WTC11 (cell line): ENCODE data around the gene VILL. TPM values are rescaled to one million over a fixed set of nuclear protein-coding genes. Genes with fewer than 3 reads are reported as not detected.

Experiments used
- ATAC-seq: fragments of 200-7000 bp; cut with Tn5 transposase; 2 replicates; pipeline ENCODE4 v1.10.0; 2021; ENCODE audit warnings: mild to moderate bottlenecking, moderate library complexity
- CTCF ChIA-PET: fragments of 300-600 bp; sonication (Branson Sonifier 250); formaldehyde crosslinking; loops from one replicate; lab custom pipeline; 2021; ENCODE audit warnings: antibody characterized with exemption; lab: Charles Lee
- POLR2A ChIA-PET: fragments of 350-600 bp; sonication (Branson Sonifier 250); formaldehyde crosslinking; loops from one replicate; lab custom pipeline; 2021; ENCODE audit warnings: antibody characterized with exemption; lab: Charles Lee
- DNase-seq: peaks from one replicate; pipeline ENCODE4 v3.0.0; 2021; ENCODE audit warnings: low spot score
- H3K27ac Mint-ChIP-seq: 2 replicates; pipeline ENCODE4 v1.8.0; 2021; ENCODE audit warnings: mixed read lengths
- H3K27me3 Mint-ChIP-seq: 2 replicates; pipeline ENCODE4 v1.8.0; 2021; ENCODE audit warnings: low read depth, mild to moderate bottlenecking, moderate library complexity, mixed read lengths
- H3K36me3 Mint-ChIP-seq: 2 replicates; pipeline ENCODE4 v1.8.0; 2021; ENCODE audit warnings: mixed read lengths
- H3K4me1 Mint-ChIP-seq: 2 replicates; pipeline ENCODE4 v1.8.0; 2022; ENCODE audit warnings: mixed read lengths
- H3K4me3 Mint-ChIP-seq: 2 replicates; pipeline ENCODE4 v1.8.0; 2021; ENCODE audit warnings: mild to moderate bottlenecking, moderate library complexity, mixed read lengths
- H3K9me3 Mint-ChIP-seq: 2 replicates; pipeline ENCODE4 v1.8.0; 2021; ENCODE audit warnings: mixed read lengths
- CBFB ChIP-seq: sonication (generic); formaldehyde crosslinking; IDR thresholded peaks from 2 replicates; pipeline ENCODE4 v1.8.1; 2022; ENCODE audit warnings: mild to moderate bottlenecking, low read depth, missing genetic modification reagents
- CREB1 ChIP-seq: sonication (generic); formaldehyde crosslinking; IDR thresholded peaks from 2 replicates; pipeline ENCODE4 v1.8.0; 2023; ENCODE audit warnings: mild to moderate bottlenecking, missing genetic modification reagents
- ELF4 ChIP-seq: sonication (generic); formaldehyde crosslinking; IDR thresholded peaks from 2 replicates; pipeline ENCODE4 v1.8.1; 2022; ENCODE audit warnings: low read depth, mild to moderate bottlenecking, moderate library complexity, missing genetic modification reagents
- FOXK1 ChIP-seq: sonication (generic); formaldehyde crosslinking; IDR thresholded peaks from 2 replicates; pipeline ENCODE4 v1.8.0; 2022; ENCODE audit warnings: mild to moderate bottlenecking, moderate library complexity, missing genetic modification reagents
- FOXP1 ChIP-seq: sonication (generic); formaldehyde crosslinking; IDR thresholded peaks from 2 replicates; pipeline ENCODE4 v1.8.0; 2022; ENCODE audit warnings: missing genetic modification reagents, mild to moderate bottlenecking, moderate library complexity, borderline replicate concordance
- GRHL2 ChIP-seq: fragments of 250-450 bp; sonication (Bioruptor Pico); IDR thresholded peaks from 2 replicates; pipeline ENCODE4 v1.8.0; 2022; ENCODE audit warnings: mild to moderate bottlenecking, moderate library complexity; ENCODE audit not compliant: insufficient replicate concordance, severe bottlenecking
- HMGA2 ChIP-seq: fragments of 250-450 bp; sonication (Bioruptor Pico); IDR thresholded peaks from 2 replicates; pipeline ENCODE4 v1.4.0; 2021; ENCODE audit warnings: mild to moderate bottlenecking, moderate library complexity
- IRF2 ChIP-seq: sonication (generic); formaldehyde crosslinking; IDR thresholded peaks from 2 replicates; pipeline ENCODE4 v1.8.0; 2022; ENCODE audit warnings: low read depth, missing genetic modification reagents, borderline replicate concordance
- JUN ChIP-seq: sonication (generic); formaldehyde crosslinking; IDR thresholded peaks from 2 replicates; pipeline ENCODE4 v1.8.0; 2023; ENCODE audit warnings: mild to moderate bottlenecking, missing genetic modification reagents
- OVOL2 ChIP-seq: fragments of 250-450 bp; sonication (Bioruptor Pico); IDR thresholded peaks from 2 replicates; pipeline ENCODE4 v1.9.0; 2021; ENCODE audit warnings: mild to moderate bottlenecking, borderline replicate concordance
- RORB ChIP-seq: fragments of 250-450 bp; sonication (Bioruptor Pico); IDR thresholded peaks from 2 replicates; pipeline ENCODE4 v1.9.0; 2021; ENCODE audit warnings: mild to moderate bottlenecking
- SP1 ChIP-seq: sonication (generic); formaldehyde crosslinking; conservative IDR thresholded peaks from 2 replicates; pipeline ENCODE4 v1.8.1; 2022; ENCODE audit warnings: missing genetic modification reagents
- ZNF263 ChIP-seq: sonication (generic); formaldehyde crosslinking; IDR thresholded peaks from 2 replicates; pipeline ENCODE4 v1.8.1; 2022; ENCODE audit warnings: low read depth, mild to moderate bottlenecking, moderate library complexity, missing genetic modification reagents
- ZNF317 ChIP-seq: sonication (generic); formaldehyde crosslinking; IDR thresholded peaks from 2 replicates; pipeline ENCODE4 v1.8.1; 2023; ENCODE audit warnings: low read depth, mild to moderate bottlenecking, moderate library complexity, missing genetic modification reagents, borderline replicate concordance
- ZNF423 ChIP-seq: fragments of 250-450 bp; sonication (Bioruptor Pico); IDR thresholded peaks from 2 replicates; pipeline ENCODE4 v2.1.2; 2022; ENCODE audit warnings: mild to moderate bottlenecking, moderate library complexity
- total RNA-seq: library from RNA; stranded (reverse); gene quantifications from 3 replicates; pipeline ENCODE4 v1.2.3, GENCODE V29; 2021
- TF ChIP-seq, protein P1 (sequence below): sonication (generic); formaldehyde crosslinking; IDR thresholded peaks from 2 replicates; pipeline ENCODE4 v1.8.0; 2022; ENCODE audit warnings: missing genetic modification reagents
- TF ChIP-seq, protein P2 (sequence below): sonication (generic); formaldehyde crosslinking; IDR thresholded peaks from 2 replicates; pipeline ENCODE4 v1.8.0; 2023; ENCODE audit warnings: missing genetic modification reagents
- TF ChIP-seq, protein P3 (sequence below): sonication (generic); formaldehyde crosslinking; IDR thresholded peaks from 2 replicates; pipeline ENCODE4 v1.8.1; 2022; ENCODE audit warnings: missing genetic modification reagents, borderline replicate concordance
- TF ChIP-seq, protein P4 (sequence below): fragments of 250-450 bp; sonication (Bioruptor Pico); IDR thresholded peaks from 2 replicates; pipeline ENCODE4 v1.9.0; 2021; ENCODE audit warnings: mild to moderate bottlenecking
- TF ChIP-seq, protein P5 (sequence below): sonication (generic); formaldehyde crosslinking; conservative IDR thresholded peaks from 2 replicates; pipeline ENCODE4 v1.8.1; 2023; ENCODE audit warnings: mild to moderate bottlenecking, low read depth, missing genetic modification reagents, moderate library complexity
- TF ChIP-seq, protein P6 (sequence below): fragments of 250-450 bp; sonication (Bioruptor Pico); IDR thresholded peaks from 2 replicates; pipeline ENCODE4 v1.8.0; 2021; ENCODE audit warnings: mild to moderate bottlenecking
- TF ChIP-seq, protein P7 (sequence below): sonication (generic); formaldehyde crosslinking; conservative IDR thresholded peaks from 2 replicates; pipeline ENCODE4 v1.8.1; 2022; ENCODE audit warnings: mild to moderate bottlenecking, missing genetic modification reagents

The VILL gene
- total RNA-seq, 1 experiment from 2014 or later: 4.7 TPM

DNA sequence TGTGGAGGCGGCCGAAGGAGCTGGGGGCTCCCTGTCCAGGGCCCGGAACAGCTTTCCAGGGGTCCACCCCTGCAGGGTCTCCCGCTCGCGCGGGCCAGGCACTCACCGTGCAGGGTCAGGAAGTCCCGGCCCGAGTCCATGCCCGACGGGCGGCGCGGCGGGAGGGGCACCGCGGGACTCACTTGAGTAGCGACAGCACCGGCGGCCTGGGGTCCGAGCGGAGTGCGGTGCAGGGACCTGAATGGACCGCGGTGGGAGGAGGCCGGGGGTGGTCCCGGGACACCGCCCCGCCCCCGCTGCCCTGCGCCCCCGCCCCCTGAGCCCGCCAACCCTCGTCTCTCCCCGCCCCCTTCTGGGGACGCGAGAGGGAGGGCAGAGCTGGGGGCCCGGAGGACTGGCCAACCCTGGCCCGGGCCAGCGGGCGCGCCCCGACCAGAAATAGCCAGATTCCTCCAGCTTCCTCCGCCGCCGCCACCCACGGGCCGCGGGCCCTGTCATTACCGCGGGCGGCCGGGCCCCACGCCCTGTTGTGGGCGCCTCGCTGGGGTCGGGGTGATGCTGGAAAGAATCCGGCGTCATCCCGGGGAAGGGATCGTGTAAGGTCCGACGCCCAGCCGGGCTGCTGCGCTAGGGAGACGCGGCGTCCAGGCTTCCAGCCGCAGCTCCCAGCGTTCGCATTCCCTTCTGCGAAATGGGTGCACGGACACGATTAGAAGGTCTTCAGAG, 39.0 kb downstream of the VILL start, which contains the start of gene PLCD1:
TSS of gene PLCD1 (minus strand) at position 243 of the 726 bp plus-strand sequence. CDS start at position 140, 103 bp downstream.
- ChIA-PET POLR2A (interaction anchor here (1.1 to 1.5 kb wide), 2 partner anchors 9 to 108 kb away, joined by 4 to 5 read pairs; partner anchors contain the start of genes ACAA1 and DLEC1), CTCF (interaction anchor here (0.6 to 3.6 kb wide), 14 partner anchors 10 to 1543 kb away, joined by 3 to 32 read pairs (median 5); partner anchors contain the start of genes ACAA1 and DLEC1)
- no peaks in the 10 kb centered on the region for H3K9me3 Mint-ChIP-seq
- H3K36me3 Mint-ChIP-seq: no peaks in the 10 kb centered on the region
- H3K27ac Mint-ChIP-seq: no peak within 1 kb of the TSS
- ATAC-seq (peak; percentile 23), DNase-seq (peak; percentile 82)
- peaks cover 12% of the 10 kb centered on the region for H3K4me1 Mint-ChIP-seq
- H3K4me3 Mint-ChIP-seq: peak within 1 kb of the TSS; percentile 75
- H3K27me3 Mint-ChIP-seq: peaks cover 73% of the 10 kb centered on the region
- TF ChIP-seq, protein P1, sequence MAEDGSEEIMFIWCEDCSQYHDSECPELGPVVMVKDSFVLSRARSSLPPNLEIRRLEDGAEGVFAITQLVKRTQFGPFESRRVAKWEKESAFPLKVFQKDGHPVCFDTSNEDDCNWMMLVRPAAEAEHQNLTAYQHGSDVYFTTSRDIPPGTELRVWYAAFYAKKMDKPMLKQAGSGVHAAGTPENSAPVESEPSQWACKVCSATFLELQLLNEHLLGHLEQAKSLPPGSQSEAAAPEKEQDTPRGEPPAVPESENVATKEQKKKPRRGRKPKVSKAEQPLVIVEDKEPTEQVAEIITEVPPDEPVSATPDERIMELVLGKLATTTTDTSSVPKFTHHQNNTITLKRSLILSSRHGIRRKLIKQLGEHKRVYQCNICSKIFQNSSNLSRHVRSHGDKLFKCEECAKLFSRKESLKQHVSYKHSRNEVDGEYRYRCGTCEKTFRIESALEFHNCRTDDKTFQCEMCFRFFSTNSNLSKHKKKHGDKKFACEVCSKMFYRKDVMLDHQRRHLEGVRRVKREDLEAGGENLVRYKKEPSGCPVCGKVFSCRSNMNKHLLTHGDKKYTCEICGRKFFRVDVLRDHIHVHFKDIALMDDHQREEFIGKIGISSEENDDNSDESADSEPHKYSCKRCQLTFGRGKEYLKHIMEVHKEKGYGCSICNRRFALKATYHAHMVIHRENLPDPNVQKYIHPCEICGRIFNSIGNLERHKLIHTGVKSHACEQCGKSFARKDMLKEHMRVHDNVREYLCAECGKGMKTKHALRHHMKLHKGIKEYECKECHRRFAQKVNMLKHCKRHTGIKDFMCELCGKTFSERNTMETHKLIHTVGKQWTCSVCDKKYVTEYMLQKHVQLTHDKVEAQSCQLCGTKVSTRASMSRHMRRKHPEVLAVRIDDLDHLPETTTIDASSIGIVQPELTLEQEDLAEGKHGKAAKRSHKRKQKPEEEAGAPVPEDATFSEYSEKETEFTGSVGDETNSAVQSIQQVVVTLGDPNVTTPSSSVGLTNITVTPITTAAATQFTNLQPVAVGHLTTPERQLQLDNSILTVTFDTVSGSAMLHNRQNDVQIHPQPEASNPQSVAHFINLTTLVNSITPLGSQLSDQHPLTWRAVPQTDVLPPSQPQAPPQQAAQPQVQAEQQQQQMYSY (CRISPR knock-in tag): no peak
- no peak for TF ChIP-seq JUN (CRISPR knock-in tag)
- TF ChIP-seq, protein P2, sequence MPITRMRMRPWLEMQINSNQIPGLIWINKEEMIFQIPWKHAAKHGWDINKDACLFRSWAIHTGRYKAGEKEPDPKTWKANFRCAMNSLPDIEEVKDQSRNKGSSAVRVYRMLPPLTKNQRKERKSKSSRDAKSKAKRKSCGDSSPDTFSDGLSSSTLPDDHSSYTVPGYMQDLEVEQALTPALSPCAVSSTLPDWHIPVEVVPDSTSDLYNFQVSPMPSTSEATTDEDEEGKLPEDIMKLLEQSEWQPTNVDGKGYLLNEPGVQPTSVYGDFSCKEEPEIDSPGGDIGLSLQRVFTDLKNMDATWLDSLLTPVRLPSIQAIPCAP (CRISPR knock-in tag): no peak
- TF ChIP-seq, protein P3, sequence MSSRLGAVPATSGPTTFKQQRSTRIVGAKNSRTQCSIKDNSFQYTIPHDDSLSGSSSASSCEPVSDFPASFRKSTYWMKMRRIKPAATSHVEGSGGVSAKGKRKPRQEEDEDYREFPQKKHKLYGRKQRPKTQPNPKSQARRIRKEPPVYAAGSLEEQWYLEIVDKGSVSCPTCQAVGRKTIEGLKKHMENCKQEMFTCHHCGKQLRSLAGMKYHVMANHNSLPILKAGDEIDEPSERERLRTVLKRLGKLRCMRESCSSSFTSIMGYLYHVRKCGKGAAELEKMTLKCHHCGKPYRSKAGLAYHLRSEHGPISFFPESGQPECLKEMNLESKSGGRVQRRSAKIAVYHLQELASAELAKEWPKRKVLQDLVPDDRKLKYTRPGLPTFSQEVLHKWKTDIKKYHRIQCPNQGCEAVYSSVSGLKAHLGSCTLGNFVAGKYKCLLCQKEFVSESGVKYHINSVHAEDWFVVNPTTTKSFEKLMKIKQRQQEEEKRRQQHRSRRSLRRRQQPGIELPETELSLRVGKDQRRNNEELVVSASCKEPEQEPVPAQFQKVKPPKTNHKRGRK (CRISPR knock-in tag): no peak
- no peak for TF ChIP-seq CREB1 (CRISPR knock-in tag)
- TF ChIP-seq, protein P4, sequence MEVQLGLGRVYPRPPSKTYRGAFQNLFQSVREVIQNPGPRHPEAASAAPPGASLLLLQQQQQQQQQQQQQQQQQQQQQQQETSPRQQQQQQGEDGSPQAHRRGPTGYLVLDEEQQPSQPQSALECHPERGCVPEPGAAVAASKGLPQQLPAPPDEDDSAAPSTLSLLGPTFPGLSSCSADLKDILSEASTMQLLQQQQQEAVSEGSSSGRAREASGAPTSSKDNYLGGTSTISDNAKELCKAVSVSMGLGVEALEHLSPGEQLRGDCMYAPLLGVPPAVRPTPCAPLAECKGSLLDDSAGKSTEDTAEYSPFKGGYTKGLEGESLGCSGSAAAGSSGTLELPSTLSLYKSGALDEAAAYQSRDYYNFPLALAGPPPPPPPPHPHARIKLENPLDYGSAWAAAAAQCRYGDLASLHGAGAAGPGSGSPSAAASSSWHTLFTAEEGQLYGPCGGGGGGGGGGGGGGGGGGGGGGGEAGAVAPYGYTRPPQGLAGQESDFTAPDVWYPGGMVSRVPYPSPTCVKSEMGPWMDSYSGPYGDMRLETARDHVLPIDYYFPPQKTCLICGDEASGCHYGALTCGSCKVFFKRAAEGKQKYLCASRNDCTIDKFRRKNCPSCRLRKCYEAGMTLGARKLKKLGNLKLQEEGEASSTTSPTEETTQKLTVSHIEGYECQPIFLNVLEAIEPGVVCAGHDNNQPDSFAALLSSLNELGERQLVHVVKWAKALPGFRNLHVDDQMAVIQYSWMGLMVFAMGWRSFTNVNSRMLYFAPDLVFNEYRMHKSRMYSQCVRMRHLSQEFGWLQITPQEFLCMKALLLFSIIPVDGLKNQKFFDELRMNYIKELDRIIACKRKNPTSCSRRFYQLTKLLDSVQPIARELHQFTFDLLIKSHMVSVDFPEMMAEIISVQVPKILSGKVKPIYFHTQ (CRISPR knock-in tag): no peak
- no peak for TF ChIP-seq RORB
- TF ChIP-seq, protein P5, sequence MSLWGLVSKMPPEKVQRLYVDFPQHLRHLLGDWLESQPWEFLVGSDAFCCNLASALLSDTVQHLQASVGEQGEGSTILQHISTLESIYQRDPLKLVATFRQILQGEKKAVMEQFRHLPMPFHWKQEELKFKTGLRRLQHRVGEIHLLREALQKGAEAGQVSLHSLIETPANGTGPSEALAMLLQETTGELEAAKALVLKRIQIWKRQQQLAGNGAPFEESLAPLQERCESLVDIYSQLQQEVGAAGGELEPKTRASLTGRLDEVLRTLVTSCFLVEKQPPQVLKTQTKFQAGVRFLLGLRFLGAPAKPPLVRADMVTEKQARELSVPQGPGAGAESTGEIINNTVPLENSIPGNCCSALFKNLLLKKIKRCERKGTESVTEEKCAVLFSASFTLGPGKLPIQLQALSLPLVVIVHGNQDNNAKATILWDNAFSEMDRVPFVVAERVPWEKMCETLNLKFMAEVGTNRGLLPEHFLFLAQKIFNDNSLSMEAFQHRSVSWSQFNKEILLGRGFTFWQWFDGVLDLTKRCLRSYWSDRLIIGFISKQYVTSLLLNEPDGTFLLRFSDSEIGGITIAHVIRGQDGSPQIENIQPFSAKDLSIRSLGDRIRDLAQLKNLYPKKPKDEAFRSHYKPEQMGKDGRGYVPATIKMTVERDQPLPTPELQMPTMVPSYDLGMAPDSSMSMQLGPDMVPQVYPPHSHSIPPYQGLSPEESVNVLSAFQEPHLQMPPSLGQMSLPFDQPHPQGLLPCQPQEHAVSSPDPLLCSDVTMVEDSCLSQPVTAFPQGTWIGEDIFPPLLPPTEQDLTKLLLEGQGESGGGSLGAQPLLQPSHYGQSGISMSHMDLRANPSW: no peak
- no peak; the same call in 1 of the 2 replicates for TF ChIP-seq SP1
- TF ChIP-seq ZNF263 (CRISPR knock-in tag): no peak
- peak; percentile 52; the same call in 1 of the 2 replicates for TF ChIP-seq FOXP1 (CRISPR knock-in tag)
- peak; percentile 38; the same call in 1 of the 2 replicates for TF ChIP-seq ZNF423 (CRISPR knock-in tag)
- TF ChIP-seq GRHL2 (CRISPR knock-in tag): no peak
- no peak for TF ChIP-seq IRF2 (CRISPR knock-in tag)
- TF ChIP-seq HMGA2 (CRISPR knock-in tag): no peak
- no peak for TF ChIP-seq ZNF317 (CRISPR knock-in tag)
- TF ChIP-seq, protein P6, sequence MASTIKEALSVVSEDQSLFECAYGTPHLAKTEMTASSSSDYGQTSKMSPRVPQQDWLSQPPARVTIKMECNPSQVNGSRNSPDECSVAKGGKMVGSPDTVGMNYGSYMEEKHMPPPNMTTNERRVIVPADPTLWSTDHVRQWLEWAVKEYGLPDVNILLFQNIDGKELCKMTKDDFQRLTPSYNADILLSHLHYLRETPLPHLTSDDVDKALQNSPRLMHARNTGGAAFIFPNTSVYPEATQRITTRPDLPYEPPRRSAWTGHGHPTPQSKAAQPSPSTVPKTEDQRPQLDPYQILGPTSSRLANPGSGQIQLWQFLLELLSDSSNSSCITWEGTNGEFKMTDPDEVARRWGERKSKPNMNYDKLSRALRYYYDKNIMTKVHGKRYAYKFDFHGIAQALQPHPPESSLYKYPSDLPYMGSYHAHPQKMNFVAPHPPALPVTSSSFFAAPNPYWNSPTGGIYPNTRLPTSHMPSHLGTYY (CRISPR knock-in tag): no peak
- TF ChIP-seq, protein P7, sequence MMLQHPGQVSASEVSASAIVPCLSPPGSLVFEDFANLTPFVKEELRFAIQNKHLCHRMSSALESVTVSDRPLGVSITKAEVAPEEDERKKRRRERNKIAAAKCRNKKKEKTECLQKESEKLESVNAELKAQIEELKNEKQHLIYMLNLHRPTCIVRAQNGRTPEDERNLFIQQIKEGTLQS (CRISPR knock-in tag): no peak
- no peak for TF ChIP-seq ELF4 (CRISPR knock-in tag)
- TF ChIP-seq CBFB (CRISPR knock-in tag): no peak
- no peak for TF ChIP-seq OVOL2
- no peak for TF ChIP-seq FOXK1 (CRISPR knock-in tag)
